ENCODE measurements around the gene TRIM38. TPM values are rescaled to one million over a fixed set of nuclear protein-coding genes. Genes with fewer than 3 reads are reported as not detected.

Gene TRIM38
- total RNA-seq, 1 donor, result 13.8 TPM

- peak overlapping the region; percentile 79 for H3K4me3 ChIP-seq (ENCODE audit: low read depth, low read length)
- peak; percentile 77 for DNase-seq (ENCODE audit: low read depth)
- TF ChIP-seq, protein P1, sequence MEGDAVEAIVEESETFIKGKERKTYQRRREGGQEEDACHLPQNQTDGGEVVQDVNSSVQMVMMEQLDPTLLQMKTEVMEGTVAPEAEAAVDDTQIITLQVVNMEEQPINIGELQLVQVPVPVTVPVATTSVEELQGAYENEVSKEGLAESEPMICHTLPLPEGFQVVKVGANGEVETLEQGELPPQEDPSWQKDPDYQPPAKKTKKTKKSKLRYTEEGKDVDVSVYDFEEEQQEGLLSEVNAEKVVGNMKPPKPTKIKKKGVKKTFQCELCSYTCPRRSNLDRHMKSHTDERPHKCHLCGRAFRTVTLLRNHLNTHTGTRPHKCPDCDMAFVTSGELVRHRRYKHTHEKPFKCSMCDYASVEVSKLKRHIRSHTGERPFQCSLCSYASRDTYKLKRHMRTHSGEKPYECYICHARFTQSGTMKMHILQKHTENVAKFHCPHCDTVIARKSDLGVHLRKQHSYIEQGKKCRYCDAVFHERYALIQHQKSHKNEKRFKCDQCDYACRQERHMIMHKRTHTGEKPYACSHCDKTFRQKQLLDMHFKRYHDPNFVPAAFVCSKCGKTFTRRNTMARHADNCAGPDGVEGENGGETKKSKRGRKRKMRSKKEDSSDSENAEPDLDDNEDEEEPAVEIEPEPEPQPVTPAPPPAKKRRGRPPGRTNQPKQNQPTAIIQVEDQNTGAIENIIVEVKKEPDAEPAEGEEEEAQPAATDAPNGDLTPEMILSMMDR (IDR thresholded peaks at IDR 0.05; ENCODE audit: insufficient read depth, low read depth, low read length), result no peak
Measured at GRCh38 chr6:26021001-26021349, 58.4 kb downstream of the TRIM38 start.

- H3K4me3 ChIP-seq (ENCODE audit: low read depth, low read length), result peak overlapping the region; percentile 79
- TF ChIP-seq, protein P1 (IDR thresholded peaks at IDR 0.05; ENCODE audit: insufficient read depth, low read depth, low read length), result no peak
- peak; percentile 95 for DNase-seq (ENCODE audit: low read depth)
Measured at GRCh38 chr6:26021350-26022131, 58.9 kb downstream of the TRIM38 start.

GRCh38 chr6:26022132-26022472 lies 59.5 kb downstream of the TRIM38 start:
- DNase-seq (ENCODE audit: low read depth), result peak; percentile 91
- peak overlapping the region; percentile 79 for H3K4me3 ChIP-seq (ENCODE audit: low read depth, low read length)
- TF ChIP-seq, protein P1 (IDR thresholded peaks at IDR 0.05; ENCODE audit: insufficient read depth, low read depth, low read length), result no peak

GRCh38 chr6:26022737-26023136 lies 60.1 kb downstream of the TRIM38 start:
- DNase-seq (ENCODE audit: low read depth), result no peak
- H3K4me3 ChIP-seq (ENCODE audit: low read depth, low read length), result no peak overlapping the region
- TF ChIP-seq, protein P1 (IDR thresholded peaks at IDR 0.05; ENCODE audit: insufficient read depth, low read depth, low read length), result no peak

DNA sequence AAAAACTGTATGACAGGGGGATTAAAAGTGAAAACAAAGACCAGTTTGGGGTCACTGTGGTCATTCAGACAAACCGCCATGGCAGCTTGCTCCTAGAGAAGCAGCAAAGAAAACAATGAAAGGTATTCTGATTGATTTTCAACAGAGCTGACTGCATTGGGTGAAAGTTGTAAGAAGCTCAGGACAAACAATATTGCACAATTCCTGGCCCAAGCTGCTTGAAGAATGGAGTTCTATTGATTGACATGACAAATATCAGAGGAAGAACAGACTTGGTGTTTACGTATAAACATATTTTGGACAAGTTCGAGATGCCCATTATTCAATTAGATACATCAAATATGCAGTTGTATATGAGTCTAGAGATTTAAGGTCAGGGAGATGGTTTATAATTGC lies 62.0 kb downstream of the TRIM38 start:
- DNase-seq (ENCODE audit: low read depth), result no peak
- H3K4me3 ChIP-seq (ENCODE audit: low read depth, low read length), result no peak overlapping the region
- TF ChIP-seq, protein P1 (IDR thresholded peaks at IDR 0.05; ENCODE audit: insufficient read depth, low read depth, low read length), result no peak

- peak; percentile 90 for DNase-seq (ENCODE audit: low read depth)
- H3K4me3 ChIP-seq (ENCODE audit: low read depth, low read length), result no peak overlapping the region
- TF ChIP-seq, protein P1 (IDR thresholded peaks at IDR 0.05; ENCODE audit: insufficient read depth, low read depth, low read length), result no peak
Measured at GRCh38 chr6:26025047-26025893, 62.7 kb downstream of the TRIM38 start.

All from fibroblast of villous mesenchyme (primary cell).